Measurements from ENCODE around the gene SUGP1. TPM values are rescaled to one million over a fixed set of nuclear protein-coding genes. Genes with fewer than 3 reads are reported as not detected.

The SUGP1 gene
- polyA plus RNA-seq, 1 donor (not counting 4 experiments of a cell fraction or from before 2014, with no cell fraction given) = 28.6 TPM

- peaks cover 37 to 56% of the 10 kb centered on the region in 2 experiments for H3K36me3 ChIP-seq (ENCODE audit: control insufficient read depth in 2 of 2, extremely low read depth in 1 of 2, insufficient read depth in 2 of 2, low read length in 2 of 2)
Measured at GRCh38 chr19:19304186-19304965, 15.9 kb downstream of the SUGP1 start.

GRCh38 chr19:19303411-19303810 lies 16.9 kb downstream of the SUGP1 start:
- no peak overlapping the region for H3K4me3 ChIP-seq (ENCODE audit: control insufficient read depth in 2 of 3, extremely low read depth in 1 of 3, insufficient read depth in 2 of 3, low read depth in 1 of 3, low read length in 3 of 3)
- no peak overlapping the region for H3K27ac ChIP-seq (ENCODE audit: control insufficient read depth, insufficient read depth, low read length)
- FAIRE-seq = no peak
- H3K27me3 ChIP-seq (ENCODE audit: control insufficient read depth, extremely low read depth, insufficient read depth, low read length) = no peaks in the 10 kb centered on the region
- DNase-seq (ENCODE audit: low read depth, low spot score) = no peak
- TF ChIP-seq EZH2 (IDR thresholded peaks at IDR 0.05; ENCODE audit: low read length) = no peak
- TF ChIP-seq CTCF (optimal IDR thresholded peaks at IDR 0.05 in 1 of 3, IDR thresholded peaks at IDR 0.05 in 1 of 3, conservative IDR thresholded peaks at IDR 0.05 in 1 of 3; ENCODE audit: extremely low read depth in 1 of 3, insufficient read depth in 2 of 3, low read length in 3 of 3) = no peak
- peaks cover 36 to 53% of the 10 kb centered on the region in 2 experiments for H3K36me3 ChIP-seq (ENCODE audit: control insufficient read depth in 2 of 2, extremely low read depth in 1 of 2, insufficient read depth in 2 of 2, low read length in 2 of 2)
- no peak overlapping the region for H3K4me2 ChIP-seq (ENCODE audit: control insufficient read depth, extremely low read depth, insufficient read depth, low read depth, low read length)
- H3K9me3 ChIP-seq (ENCODE audit: control insufficient read depth, low read depth, low read length) = no peaks in the 10 kb centered on the region
- no peak overlapping the region for H3K9ac ChIP-seq (ENCODE audit: control insufficient read depth, extremely low read depth, insufficient read depth, low read length)
- dilution Hi-C loops (cut with MboI; ENCODE audit: extremely low pct_ligation_motif_present, low sequenced_read_pairs) = no loop called here
- H4K20me1 ChIP-seq (ENCODE audit: control insufficient read depth, extremely low read depth, insufficient read depth, low read length) = no peaks in the 10 kb centered on the region
- H3K79me2 ChIP-seq (ENCODE audit: control insufficient read depth, insufficient read depth, low read length) = no peaks in the 10 kb centered on the region
- no peak overlapping the region for H2AFZ ChIP-seq (ENCODE audit: control insufficient read depth, low read length)
- no peaks in the 10 kb centered on the region for H3K4me1 ChIP-seq (ENCODE audit: control insufficient read depth, extremely low read depth, insufficient read depth, low read length)
- H3K9me1 ChIP-seq (ENCODE audit: control insufficient read depth, extremely low read depth, insufficient read depth, low read length) = no peaks in the 10 kb centered on the region

More at GRCh38 chr19:19304186-19304965, 15.9 kb downstream of the SUGP1 start:
- H3K79me2 ChIP-seq (ENCODE audit: control insufficient read depth, insufficient read depth, low read length) = no peaks in the 10 kb centered on the region
- no peak overlapping the region for H3K9ac ChIP-seq (ENCODE audit: control insufficient read depth, extremely low read depth, insufficient read depth, low read length)
- no peak for DNase-seq (ENCODE audit: low read depth, low spot score)
- H4K20me1 ChIP-seq (ENCODE audit: control insufficient read depth, extremely low read depth, insufficient read depth, low read length) = no peaks in the 10 kb centered on the region
- dilution Hi-C loops (cut with MboI; ENCODE audit: extremely low pct_ligation_motif_present, low sequenced_read_pairs) = no loop called here
- H3K27ac ChIP-seq (ENCODE audit: control insufficient read depth, insufficient read depth, low read length) = no peak overlapping the region
- no peak overlapping the region for H3K4me2 ChIP-seq (ENCODE audit: control insufficient read depth, extremely low read depth, insufficient read depth, low read depth, low read length)
- TF ChIP-seq CTCF (optimal IDR thresholded peaks at IDR 0.05 in 1 of 3, IDR thresholded peaks at IDR 0.05 in 1 of 3, conservative IDR thresholded peaks at IDR 0.05 in 1 of 3; ENCODE audit: extremely low read depth in 1 of 3, insufficient read depth in 2 of 3, low read length in 3 of 3) (no peak), EZH2 (IDR thresholded peaks at IDR 0.05; ENCODE audit: low read length) (no peak)
- no peaks in the 10 kb centered on the region for H3K4me1 ChIP-seq (ENCODE audit: control insufficient read depth, extremely low read depth, insufficient read depth, low read length)
- H2AFZ ChIP-seq (ENCODE audit: control insufficient read depth, low read length) = no peak overlapping the region
- H3K4me3 ChIP-seq (ENCODE audit: control insufficient read depth in 2 of 3, extremely low read depth in 1 of 3, insufficient read depth in 2 of 3, low read depth in 1 of 3, low read length in 3 of 3) = no peak overlapping the region
- no peak for FAIRE-seq
- H3K9me3 ChIP-seq (ENCODE audit: control insufficient read depth, low read depth, low read length) = no peaks in the 10 kb centered on the region
- H3K27me3 ChIP-seq (ENCODE audit: control insufficient read depth, extremely low read depth, insufficient read depth, low read length) = no peaks in the 10 kb centered on the region
- H3K9me1 ChIP-seq (ENCODE audit: control insufficient read depth, extremely low read depth, insufficient read depth, low read length) = no peaks in the 10 kb centered on the region
